HEK293 (cell line): ENCODE results near the gene DLX2.

Experiments used
- GFI1B ChIP-seq: fragments of 450-650 bp; formaldehyde crosslinking; IDR thresholded peaks from 2 replicates; pipeline ENCODE4 v1.5.1; 2016; ENCODE audit warnings: missing biosample characterization, missing genetic modification characterization
- GLI2 ChIP-seq: fragments of 450-650 bp; formaldehyde crosslinking; IDR thresholded peaks from 2 replicates; pipeline ENCODE4; 2017; ENCODE audit warnings: missing biosample characterization, missing genetic modification characterization, low read depth, borderline replicate concordance
- GLI4 ChIP-seq: fragments of 450-650 bp; formaldehyde crosslinking; IDR thresholded peaks from 2 replicates; pipeline ENCODE4 v1.5.1; 2016; ENCODE audit warnings: missing biosample characterization, missing genetic modification characterization
- IKZF3 ChIP-seq: fragments of 450-650 bp; IDR thresholded peaks from 2 replicates; pipeline ENCODE4 v1.5.0; 2018; ENCODE audit warnings: missing biosample characterization, mild to moderate bottlenecking, missing genetic modification characterization, moderate library complexity
- MZF1 ChIP-seq: fragments of 450-650 bp; formaldehyde crosslinking; IDR thresholded peaks from 2 replicates; pipeline ENCODE4 v1.5.1; 2017; ENCODE audit warnings: missing biosample characterization, missing genetic modification characterization, borderline replicate concordance
- OSR2 ChIP-seq: fragments of 450-650 bp; formaldehyde crosslinking; IDR thresholded peaks from 2 replicates; pipeline ENCODE4 v1.5.1; 2016; ENCODE audit warnings: missing biosample characterization, missing genetic modification characterization
- PRDM10 ChIP-seq: fragments of 450-650 bp; formaldehyde crosslinking; IDR thresholded peaks from 2 replicates; pipeline ENCODE4 v1.5.1; 2016; ENCODE audit warnings: missing biosample characterization, missing genetic modification characterization
- PRDM4 ChIP-seq: fragments of 450-650 bp; formaldehyde crosslinking; IDR thresholded peaks from 2 replicates; pipeline ENCODE4 v1.5.1; 2017; ENCODE audit warnings: missing biosample characterization, missing genetic modification characterization
- SP3 ChIP-seq: fragments of 450-650 bp; formaldehyde crosslinking; IDR thresholded peaks from 2 replicates; pipeline ENCODE4 v1.5.1; 2016; ENCODE audit warnings: missing biosample characterization, missing genetic modification characterization
- SP7 ChIP-seq: fragments of 450-650 bp; formaldehyde crosslinking; IDR thresholded peaks from 2 replicates; pipeline ENCODE4 v1.5.1; 2016; ENCODE audit warnings: missing biosample characterization, missing genetic modification characterization
- ZBTB17 ChIP-seq: fragments of 450-650 bp; formaldehyde crosslinking; IDR thresholded peaks from 2 replicates; pipeline ENCODE4 v1.5.1; 2016; ENCODE audit warnings: missing biosample characterization, missing genetic modification characterization
- ZBTB20 ChIP-seq: fragments of 450-650 bp; formaldehyde crosslinking; IDR thresholded peaks from 2 replicates; pipeline ENCODE4 v1.5.1; 2016; ENCODE audit warnings: missing biosample characterization, missing genetic modification characterization
- ZBTB7A ChIP-seq: fragments of 450-650 bp; formaldehyde crosslinking; IDR thresholded peaks from 2 replicates; pipeline ENCODE4 v1.5.1; 2016; ENCODE audit warnings: low read depth, missing biosample characterization, missing genetic modification characterization
- ZBTB8A ChIP-seq: fragments of 450-650 bp; formaldehyde crosslinking; IDR thresholded peaks from 2 replicates; pipeline ENCODE4 v1.5.1; 2016; ENCODE audit warnings: missing biosample characterization, missing genetic modification characterization
- ZNF114 ChIP-seq: fragments of 450-650 bp; formaldehyde crosslinking; IDR thresholded peaks from 2 replicates; pipeline ENCODE4 v1.5.0; 2017; ENCODE audit warnings: missing biosample characterization, missing genetic modification characterization
- ZNF148 ChIP-seq: fragments of 450-650 bp; formaldehyde crosslinking; IDR thresholded peaks from 2 replicates; pipeline ENCODE4 v1.5.0; 2017; ENCODE audit warnings: missing biosample characterization, missing genetic modification characterization, borderline replicate concordance
- ZNF214 ChIP-seq: fragments of 450-650 bp; formaldehyde crosslinking; IDR thresholded peaks from 2 replicates; pipeline ENCODE4 v1.5.1; 2017; ENCODE audit warnings: missing biosample characterization, mild to moderate bottlenecking, missing genetic modification characterization, borderline replicate concordance
- ZNF221 ChIP-seq: fragments of 450-650 bp; formaldehyde crosslinking; IDR thresholded peaks from 2 replicates; pipeline ENCODE4 v1.5.1; 2017; ENCODE audit warnings: missing biosample characterization, missing genetic modification characterization, borderline replicate concordance
- ZNF280C ChIP-seq: fragments of 450-650 bp; formaldehyde crosslinking; IDR thresholded peaks from 2 replicates; pipeline ENCODE4 v1.5.1; 2016; ENCODE audit warnings: missing biosample characterization, missing genetic modification characterization
- ZNF398 ChIP-seq: fragments of 450-650 bp; formaldehyde crosslinking; IDR thresholded peaks from 2 replicates; pipeline ENCODE4 v1.5.1; 2017; ENCODE audit warnings: missing biosample characterization, missing genetic modification characterization
- ZNF433 ChIP-seq: fragments of 450-650 bp; formaldehyde crosslinking; IDR thresholded peaks from 2 replicates; pipeline ENCODE4 v1.5.1; 2016; ENCODE audit warnings: missing biosample characterization, missing genetic modification characterization, low read depth
- ZNF555 ChIP-seq: fragments of 450-650 bp; formaldehyde crosslinking; conservative IDR thresholded peaks from 2 replicates; pipeline ENCODE4 v1.5.1; 2017; ENCODE audit warnings: missing biosample characterization, mild to moderate bottlenecking, missing genetic modification characterization, inconsistent platforms
- ZNF580 ChIP-seq: fragments of 450-650 bp; formaldehyde crosslinking; IDR thresholded peaks from 2 replicates; pipeline ENCODE4 v1.5.1; 2016; ENCODE audit warnings: missing biosample characterization, missing genetic modification characterization
- ZNF660 ChIP-seq: fragments of 450-650 bp; IDR thresholded peaks from 2 replicates; pipeline ENCODE4 v1.5.1; 2018; ENCODE audit warnings: missing biosample characterization, mild to moderate bottlenecking, missing genetic modification characterization
- ZNF707 ChIP-seq: fragments of 450-650 bp; formaldehyde crosslinking; IDR thresholded peaks from 2 replicates; pipeline ENCODE4 v1.5.1; 2016; ENCODE audit warnings: missing biosample characterization, missing genetic modification characterization
- ZNF776 ChIP-seq: fragments of 450-650 bp; formaldehyde crosslinking; IDR thresholded peaks from 2 replicates; pipeline ENCODE4 v1.5.0; 2017; ENCODE audit warnings: missing biosample characterization, missing genetic modification characterization, borderline replicate concordance

Gene DLX2

GRCh38 chr2:172084645-172085459 lies 17.8 kb downstream of the DLX2 start (continued):
- 0 out of 2 replicates have a peak, but pooled peaks have one; percentile 30 for TF ChIP-seq PRDM4 (tag by site-specific recombination)
- 0 out of 2 replicates have a peak, but pooled peaks have one; percentile 19 for TF ChIP-seq ZNF660 (tag by site-specific recombination)
- no peak for TF ChIP-seq ZNF776 (tag by site-specific recombination)
- peak; percentile 36; the same call in 1 of the 2 replicates for TF ChIP-seq MZF1
- no peak for TF ChIP-seq ZNF114
- peak; percentile 74 for TF ChIP-seq SP7
- peak; percentile 59 for TF ChIP-seq PRDM10 (tag by site-specific recombination)
- no peak for TF ChIP-seq ZNF214 (tag by site-specific recombination)
- TF ChIP-seq ZNF398 = peak; percentile 97
- no peak for TF ChIP-seq ZNF148 (tag by site-specific recombination)
- TF ChIP-seq ZBTB20 (tag by site-specific recombination) = peak; percentile 68; the same call in 1 of the 2 replicates
- peak; percentile 74 for TF ChIP-seq SP3
- TF ChIP-seq ZNF280C = no peak
- peak; percentile 86 for TF ChIP-seq IKZF3
- peak; percentile 61; the same call in 1 of the 2 replicates for TF ChIP-seq ZBTB8A (tag by site-specific recombination)
- 0 out of 2 replicates have a peak, but pooled peaks have one; percentile 9 for TF ChIP-seq OSR2
- no peak for TF ChIP-seq ZNF433
- TF ChIP-seq ZNF580 (tag by site-specific recombination) = no peak; the same call in 1 of the 2 replicates
- peak; percentile 84 for TF ChIP-seq ZBTB17 (tag by site-specific recombination)
- TF ChIP-seq ZNF707 (tag by site-specific recombination) = no peak
- no peak for TF ChIP-seq GLI4 (tag by site-specific recombination)
- no peak for TF ChIP-seq ZNF221 (tag by site-specific recombination)
- TF ChIP-seq GFI1B (tag by site-specific recombination) = 0 out of 2 replicates have a peak, but pooled peaks have one; percentile 36
- no peak for TF ChIP-seq ZNF555
- no peak for TF ChIP-seq GLI2 (tag by site-specific recombination)
- TF ChIP-seq ZBTB7A (tag by site-specific recombination) = no peak
